Urinary bladder (tissue), 4 donors: ENCODE results near the gene PERM1. TPM values are rescaled to one million over a fixed set of nuclear protein-coding genes. Genes with fewer than 3 reads are reported as not detected.
"Not testable (repeated sequence)": the region's sequence is repeated elsewhere in the genome, so short reads cannot be mapped to it uniquely, and the experiment has no call there.

Source experiments
- DNase-seq: peaks from one replicate; pipeline ENCODE4 v3.0.0-alpha.2; 2015; ENCODE audit errors: extremely low spot score
- H3K27ac ChIP-seq: one replicate; pipeline ENCODE4 v1.5.1; 2013; ENCODE audit warnings: low read depth, mild to moderate bottlenecking, moderate library complexity
- H3K36me3 ChIP-seq: one replicate; pipeline ENCODE4 v1.6.1; 2013; ENCODE audit warnings: mild to moderate bottlenecking, moderate library complexity; ENCODE audit not compliant: insufficient read depth
- H3K4me1 ChIP-seq: one replicate; pipeline ENCODE4 v1.6.1; 2013; ENCODE audit warnings: mild to moderate bottlenecking, moderate library complexity; ENCODE audit not compliant: insufficient read depth
- H3K4me3 ChIP-seq: one replicate; pipeline ENCODE4 v1.5.1; 2013; ENCODE audit warnings: low read depth, low read length
- WGBS: extraction: QIAGEN DNeasy Blood & Tissue Kit; methylation state at CpG from one replicate; pipeline ENCODE4 v1.1.7; 2013; 5-methylcytosine and 5-hydroxymethylcytosine counted together
- polyA plus RNA-seq: library from polyadenylated mRNA; stranded (reverse); fragments of 200-250 nt; gene quantifications from one replicate; pipeline ENCODE4 v1.2.3, GENCODE V29; 2013
- total RNA-seq: library from RNA; depleted of rRNA; stranded (reverse); fragments of >200 nt; gene quantifications from one replicate; pipeline ENCODE4 v1.2.3, GENCODE V29; 2014
- donor health status: healthy with polysubstance abuse.
- donor health status: healthy.

PERM1 gene
- total and polyA plus RNA-seq, 2 donors, result 0.32 to 0.73 TPM

GRCh38 chr1:953524-954320, 28.2 kb downstream of the PERM1 start:
- WGBS, result 87% methylated on average over 32 of the region's 32 CpGs
- Histone ChIP-seq H3K27ac (no peak overlapping the region), H3K4me3 (no peak overlapping the region), H3K36me3 (peaks cover 8% of the 10 kb centered on the region), H3K4me1 (no peaks in the 10 kb centered on the region)
- no peak for DNase-seq

GRCh38 chr1:952603-953002, 29.3 kb downstream of the PERM1 start:
- DNase-seq, result no peak
- Histone ChIP-seq H3K4me3 (no peak overlapping the region), H3K36me3 (peaks cover 15% of the 10 kb centered on the region)

GRCh38 chr1:952201-952600, 29.7 kb downstream of the PERM1 start:
- peaks cover 15% of the 10 kb centered on the region for H3K36me3 ChIP-seq

More at GRCh38 chr1:952603-953002, 29.3 kb downstream of the PERM1 start:
- no peaks in the 10 kb centered on the region for H3K4me1 ChIP-seq
- no peak overlapping the region for H3K27ac ChIP-seq
- WGBS, result 86% methylated on average over 7 of the region's 7 CpGs

GRCh38 chr1:951364-951763, 30.5 kb downstream of the PERM1 start:
- no peak overlapping the region for H3K4me3 ChIP-seq
- DNase-seq, result no peak
- H3K27ac ChIP-seq, result no peak overlapping the region
- H3K36me3 ChIP-seq, result peaks cover 16% of the 10 kb centered on the region
- no peaks in the 10 kb centered on the region for H3K4me1 ChIP-seq
- WGBS, result 65% methylated on average over 6 of the region's 6 CpGs

More at GRCh38 chr1:952201-952600, 29.7 kb downstream of the PERM1 start:
- Histone ChIP-seq H3K27ac (no peak overlapping the region), H3K4me3 (no peak overlapping the region), H3K4me1 (no peaks in the 10 kb centered on the region)
- DNase-seq, result no peak
- 91% methylated on average over 15 of the region's 15 CpGs for WGBS

- H3K4me1 ChIP-seq, result no peaks in the 10 kb centered on the region
- no peak overlapping the region for H3K4me3 ChIP-seq
- 90% methylated on average over 23 of the region's 23 CpGs for whole genome bisulfite sequencing
- DNase-seq, result no peak
- H3K27ac ChIP-seq, result no peak overlapping the region
- H3K36me3 ChIP-seq, result peaks cover 20% of the 10 kb centered on the region
Observed at GRCh38 chr1:950881-951280, 31.0 kb downstream of the PERM1 start.

GRCh38 chr1:950268-950667, 31.6 kb downstream of the PERM1 start:
- peaks cover 20% of the 10 kb centered on the region for H3K36me3 ChIP-seq
- H3K4me3 ChIP-seq, result no peak overlapping the region
- 85% methylated on average over 9 of the region's 9 CpGs for WGBS
- H3K4me1 ChIP-seq, result no peaks in the 10 kb centered on the region
- no peak for DNase-seq
- no peak overlapping the region for H3K27ac ChIP-seq

GRCh38 chr1:947958-948357, 33.9 kb downstream of the PERM1 start:
- Histone ChIP-seq H3K4me1 (no peaks in the 10 kb centered on the region), H3K36me3 (peaks cover 14% of the 10 kb centered on the region), H3K27ac (no peak overlapping the region), H3K4me3 (no peak overlapping the region)
- no peak for DNase-seq
- WGBS, result 88% methylated on average over 15 of the region's 15 CpGs

- not testable (repeated sequence) for H3K27ac ChIP-seq, H3K4me3 ChIP-seq, DNase-seq, H3K4me1 ChIP-seq
- H3K36me3 ChIP-seq, result peaks cover 14% of the 10 kb centered on the region
- WGBS, result 94% methylated on average over 13 of the region's 13 CpGs
Observed at GRCh38 chr1:946811-947210, 35.1 kb downstream of the PERM1 start.

GRCh38 chr1:945688-946556, 36.0 kb downstream of the PERM1 start:
- H3K27ac ChIP-seq, result no peak overlapping the region
- no peak overlapping the region for H3K4me3 ChIP-seq
- H3K36me3 ChIP-seq, result peaks cover 13% of the 10 kb centered on the region
- DNase-seq, result no peak
- no peaks in the 10 kb centered on the region for H3K4me1 ChIP-seq
- WGBS, result 89% methylated on average over 29 of the region's 29 CpGs

- Histone ChIP-seq H3K36me3 (peaks cover 11% of the 10 kb centered on the region), H3K27ac (peak overlapping the region; percentile 4), H3K4me3 (no peak overlapping the region), H3K4me1 (no peaks in the 10 kb centered on the region)
- WGBS, result 47% methylated on average over 28 of the region's 28 CpGs
- DNase-seq, result no peak
Observed at GRCh38 chr1:944341-945325, 37.3 kb downstream of the PERM1 start.

- no peak for DNase-seq
- no peak overlapping the region for H3K4me3 ChIP-seq
- no peaks in the 10 kb centered on the region for H3K4me1 ChIP-seq
- H3K36me3 ChIP-seq, result peaks cover 11% of the 10 kb centered on the region
- WGBS, result 65% methylated on average over 27 of the region's 27 CpGs
- peak overlapping the region; percentile 76 for H3K27ac ChIP-seq
Observed at GRCh38 chr1:943545-944340, 38.1 kb downstream of the PERM1 start.

GRCh38 chr1:942864-943533, 38.9 kb downstream of the PERM1 start:
- Histone ChIP-seq H3K4me1 (no peaks in the 10 kb centered on the region), H3K4me3 (peak overlapping the region; percentile 48), H3K27ac (peak overlapping the region; percentile 85), H3K36me3 (peaks cover 8% of the 10 kb centered on the region)
- WGBS, result 16% methylated on average over 27 of the region's 27 CpGs
- DNase-seq, result no peak
